K562 (cell line): ENCODE data around the gene CDYL2. TPM values are rescaled to one million over a fixed set of nuclear protein-coding genes. Genes with fewer than 3 reads are reported as not detected.
A peak's percentile ranks its signal among the peaks of the same experiment; 100 is the strongest.

Source experiments
- ATAC-seq: fragments of 200-7000 bp; cut with Tn5 transposase; 3 replicates; pipeline ENCODE4 v1.9.1; 2020; ENCODE audit warnings: moderate library complexity
- BruUV-seq: library from RNA; stranded (reverse); fragments of 400-500 nt; replicated peaks from 2 replicates; lab custom pipeline; 2021; lab: Mats Ljungman, UMichigan
- CTCF ChIA-PET: fragments of 300-600 bp; formaldehyde crosslinking; extraction: SDS; loops from one replicate; lab custom pipeline; 2021; ENCODE audit warnings: low intra/inter-chr PET ratio; lab: Yijun Ruan, JAX
- POLR2A ChIA-PET: fragments of 300-600, 350-650 bp; sonication (Branson Sonifier 250); formaldehyde crosslinking; extraction: SDS; loops from one replicate; lab custom pipeline; 2021; ENCODE audit warnings: antibody characterized with exemption, inconsistent platforms; lab: Yijun Ruan, JAX
- DNase-seq, 4 experiments: peaks; one replicate each; pipeline versions ENCODE4 v3.0.0 to v3.0.0-alpha.2; 2011 to 2018; ENCODE audit warnings: low spot score in 3 of 4, mixed read lengths in 3 of 4; ENCODE audit errors: extremely low read depth in 1 of 4
- FAIRE-seq: peaks from 2 replicates; lab custom pipeline; 2011; peaks lifted over from hg19 to GRCh38; lab: Jason Lieb, UNC
- H2AFZ ChIP-seq: 2 replicates; pipeline ENCODE4 v1.6.0; 2011; ENCODE audit warnings: low read depth, low read length, control low read depth, inconsistent platforms
- H3K27ac ChIP-seq: fragments of 200-600 bp; 3 replicates; pipeline ENCODE4 v1.8.0; 2011; ENCODE audit warnings: low read depth, mild to moderate bottlenecking, control low read depth, inconsistent platforms, low read length, moderate library complexity, mixed read lengths; ENCODE audit errors: extremely low read depth
- H3K27me3 ChIP-seq, 2 experiments: fragments of 300-600 bp in 1 of 2; 2 replicates in 1 of 2; 3 replicates in 1 of 2; pipeline versions ENCODE4 v1.6.0 to v1.8.0; 2011; ENCODE audit warnings: inconsistent platforms in 2 of 2, low read length in 2 of 2, mild to moderate bottlenecking in 1 of 2, mixed read lengths in 1 of 2, moderate library complexity in 1 of 2; ENCODE audit not compliant: control insufficient read depth in 2 of 2, insufficient read depth in 2 of 2
- H3K36me3 ChIP-seq: fragments of 300-600 bp; 3 replicates; pipeline ENCODE4 v1.8.0; 2011; ENCODE audit warnings: mild to moderate bottlenecking, low read length, inconsistent platforms; ENCODE audit not compliant: control insufficient read depth, insufficient read depth
- H3K4me1 ChIP-seq, 2 experiments: fragments of 200-600 bp in 1 of 2; replicated peaks in 1 of 2; 2 replicates in 1 of 2; 3 replicates in 1 of 2; pipeline versions ENCODE4 v1.5.1 to v1.8.0; 2011; ENCODE audit warnings: inconsistent platforms in 2 of 2, low read length in 2 of 2, mild to moderate bottlenecking in 1 of 2, mixed read lengths in 1 of 2, moderate library complexity in 1 of 2; ENCODE audit not compliant: control insufficient read depth in 2 of 2, insufficient read depth in 2 of 2
- H3K4me2 ChIP-seq: 2 replicates; pipeline ENCODE4 v1.6.1; 2011; ENCODE audit warnings: low read length, control low read depth, inconsistent platforms, mixed read lengths; ENCODE audit not compliant: insufficient read depth
- H3K4me3 ChIP-seq: fragments of 200-600 bp; sonication (generic), shearing (Covaris generic); 2 replicates; pipeline ENCODE4 v1.5.1; 2016; ENCODE audit warnings: control low read depth, inconsistent platforms
- H3K79me2 ChIP-seq: fragments of 200-600 bp; 3 replicates; pipeline ENCODE4 v1.8.0; 2011; ENCODE audit warnings: low read length, inconsistent platforms; ENCODE audit not compliant: control insufficient read depth, insufficient read depth
- H3K9ac ChIP-seq, 2 experiments: 2 replicates each; pipeline versions ENCODE4 v1.6.0 to v1.6.1; 2011; ENCODE audit warnings: low read depth in 2 of 2, low read length in 2 of 2, control low read depth in 1 of 2, inconsistent platforms in 1 of 2, mild to moderate bottlenecking in 1 of 2, mixed read lengths in 1 of 2; ENCODE audit not compliant: insufficient read depth in 1 of 2
- H3K9me1 ChIP-seq: one replicate; pipeline ENCODE4 v1.6.0; 2011; ENCODE audit warnings: inconsistent platforms, mild to moderate bottlenecking, low read length, moderate library complexity; ENCODE audit not compliant: control insufficient read depth, insufficient read depth
- H3K9me3 ChIP-seq: replicated peaks from 2 replicates; pipeline ENCODE4 v1.5.1; 2011; ENCODE audit warnings: low read depth, low read length, inconsistent platforms; ENCODE audit not compliant: control insufficient read depth, insufficient read depth
- H4K20me1 ChIP-seq: replicated peaks from 2 replicates; pipeline ENCODE4 v1.6.1; 2011; ENCODE audit warnings: low read length, inconsistent platforms, mixed read lengths; ENCODE audit not compliant: control insufficient read depth, insufficient read depth
- STAG1 ChIP-seq: sonication (generic); formaldehyde crosslinking; IDR thresholded peaks from 2 replicates; pipeline ENCODE4 v1.5.0; 2020; ENCODE audit warnings: missing genetic modification reagents, borderline replicate concordance
- ZFP36 ChIP-seq: fragments of 150-350 bp; IDR thresholded peaks from 2 replicates; pipeline ENCODE4 v1.6.1; 2018; ENCODE audit warnings: low read length, low read depth; ENCODE audit not compliant: partially characterized antibody
- ZNF274 ChIP-seq: IDR thresholded peaks from 2 replicates; pipeline ENCODE4 v1.6.1; 2011; ENCODE audit warnings: low read depth, mild to moderate bottlenecking, low read length, moderate library complexity, borderline replicate concordance
- ZNF830 ChIP-seq: fragments of 250-450 bp; sonication (Bioruptor Pico); IDR thresholded peaks from 2 replicates; pipeline ENCODE4 v1.5.0; 2021; ENCODE audit warnings: mild to moderate bottlenecking
- WGBS: fragments of 100-300 bp; shearing (Covaris generic); methylation state at CpG from one replicate; pipeline ENCODE4 v1.1.6; 2016; ENCODE audit warnings: low coverage, mixed read lengths; ENCODE audit not compliant: insufficient coverage; ENCODE audit errors: missing lambda C conversion rate; 5-methylcytosine and 5-hydroxymethylcytosine counted together
- in situ Hi-C: fragments of 300-500 bp; cut with MboI; formaldehyde crosslinking; loops from 4 replicates; pipeline ENCODE4 v1.15.0; 2018; ENCODE audit warnings: inconsistent platforms, mixed read lengths
- intact Hi-C: fragments of 100-400 bp; cut with micrococcal nuclease; formaldehyde crosslinking; loops from 2 replicates; pipeline ENCODE4 v1.14.2; 2022
- polyA plus RNA-seq, 8 experiments: library from polyadenylated mRNA; depleted of rRNA in 4 of 8; stranded (reverse) in 5 of 8; unstranded in 3 of 8; fragments of >200 nt; fragmentation: Nextera tagmentation in 2 of 8; fragmentation: Illumina TruSeq in 1 of 8; extraction: Ambion mirVana in 2 of 8; extraction: Trizol in 1 of 8; gene quantifications; 2 replicates each; pipeline versions ENCODE4 v1.2.1 to v1.2.3, GENCODE V29; 2011 to 2014; ENCODE audit warnings: inconsistent platforms in 1 of 8, missing spikeins in 1 of 8
- total RNA-seq, 7 experiments: library from RNA; depleted of rRNA in 6 of 7; stranded (reverse); fragments of >200 nt in 6 of 7; fragmentation: Illumina TruSeq in 2 of 7; extraction: Trizol in 2 of 7; gene quantifications; 2 replicates each; pipeline versions ENCODE4 v1.2.1 to v1.2.3, GENCODE V29; 2011 to 2021; ENCODE audit warnings: low replicate concordance in 1 of 7
- TF ChIP-seq, protein P1 (sequence below): fragments of 450-650 bp; IDR thresholded peaks from 2 replicates; pipeline ENCODE4 v1.6.1; 2018; ENCODE audit not compliant: partially characterized antibody
- TF ChIP-seq, protein P2 (sequence below), 2 experiments: IDR thresholded peaks in 1 of 2; conservative IDR thresholded peaks in 1 of 2; 2 replicates each; pipeline ENCODE4 v1.6.1; 2016; ENCODE audit warnings: low read depth in 2 of 2, mild to moderate bottlenecking in 1 of 2, missing compliant biosample characterization in 1 of 2, missing genetic modification characterization in 1 of 2, moderate library complexity in 1 of 2

Gene CDYL2
- total and polyA plus RNA-seq, 9 of the 15 experiments (the other 6 are each of a cell fraction or from before 2014, with no cell fraction given), result under 0.01 to 0.04 (median 0.01) TPM; not detected in 6

DNA sequence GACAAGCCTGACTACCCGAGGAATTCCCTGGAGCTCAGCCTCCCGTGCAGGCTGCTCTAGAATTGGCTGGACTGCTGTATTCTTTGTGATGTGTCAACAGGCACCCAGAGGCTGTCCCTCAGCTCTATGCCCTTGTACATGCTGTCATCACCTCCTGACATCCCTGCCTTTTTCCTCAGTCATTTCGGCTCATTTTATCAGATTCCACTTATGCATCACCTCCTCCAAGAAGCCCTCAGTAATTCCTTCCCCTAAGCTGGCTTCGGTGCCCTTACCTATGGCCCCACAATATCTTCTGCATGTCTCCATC is 137.2 kb downstream of the CDYL2 start:
- POLR2A ChIA-PET, result no interaction called here
- Histone ChIP-seq H3K9me1 (no peaks in the 10 kb centered on the region), H3K9ac (no peak overlapping the region), H4K20me1 (no peaks in the 10 kb centered on the region; the same call in 1 of the 2 replicates), H3K9me3 (no peaks in the 10 kb centered on the region)
- DNase-seq, result no peak
- TF ChIP-seq ZNF830 (CRISPR knock-in tag) (no peak), ZNF274 (no peak), STAG1 (CRISPR knock-in tag) (no peak), ZFP36 (peak; percentile 27)
- TF ChIP-seq, protein P1, sequence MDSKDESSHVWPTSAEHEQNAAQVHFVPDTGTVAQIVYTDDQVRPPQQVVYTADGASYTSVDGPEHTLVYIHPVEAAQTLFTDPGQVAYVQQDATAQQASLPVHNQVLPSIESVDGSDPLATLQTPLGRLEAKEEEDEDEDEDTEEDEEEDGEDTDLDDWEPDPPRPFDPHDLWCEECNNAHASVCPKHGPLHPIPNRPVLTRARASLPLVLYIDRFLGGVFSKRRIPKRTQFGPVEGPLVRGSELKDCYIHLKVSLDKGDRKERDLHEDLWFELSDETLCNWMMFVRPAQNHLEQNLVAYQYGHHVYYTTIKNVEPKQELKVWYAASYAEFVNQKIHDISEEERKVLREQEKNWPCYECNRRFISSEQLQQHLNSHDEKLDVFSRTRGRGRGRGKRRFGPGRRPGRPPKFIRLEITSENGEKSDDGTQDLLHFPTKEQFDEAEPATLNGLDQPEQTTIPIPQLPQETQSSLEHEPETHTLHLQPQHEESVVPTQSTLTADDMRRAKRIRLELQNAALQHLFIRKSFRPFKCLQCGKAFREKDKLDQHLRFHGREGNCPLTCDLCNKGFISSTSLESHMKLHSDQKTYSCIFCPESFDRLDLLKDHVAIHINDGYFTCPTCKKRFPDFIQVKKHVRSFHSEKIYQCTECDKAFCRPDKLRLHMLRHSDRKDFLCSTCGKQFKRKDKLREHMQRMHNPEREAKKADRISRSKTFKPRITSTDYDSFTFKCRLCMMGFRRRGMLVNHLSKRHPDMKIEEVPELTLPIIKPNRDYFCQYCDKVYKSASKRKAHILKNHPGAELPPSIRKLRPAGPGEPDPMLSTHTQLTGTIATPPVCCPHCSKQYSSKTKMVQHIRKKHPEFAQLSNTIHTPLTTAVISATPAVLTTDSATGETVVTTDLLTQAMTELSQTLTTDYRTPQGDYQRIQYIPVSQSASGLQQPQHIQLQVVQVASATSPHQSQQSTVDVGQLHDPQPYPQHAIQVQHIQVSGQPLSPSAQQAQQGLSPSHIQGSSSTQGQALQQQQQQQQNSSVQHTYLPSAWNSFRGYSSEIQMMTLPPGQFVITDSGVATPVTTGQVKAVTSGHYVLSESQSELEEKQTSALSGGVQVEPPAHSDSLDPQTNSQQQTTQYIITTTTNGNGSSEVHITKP, result no peak
- TF ChIP-seq, protein P2, sequence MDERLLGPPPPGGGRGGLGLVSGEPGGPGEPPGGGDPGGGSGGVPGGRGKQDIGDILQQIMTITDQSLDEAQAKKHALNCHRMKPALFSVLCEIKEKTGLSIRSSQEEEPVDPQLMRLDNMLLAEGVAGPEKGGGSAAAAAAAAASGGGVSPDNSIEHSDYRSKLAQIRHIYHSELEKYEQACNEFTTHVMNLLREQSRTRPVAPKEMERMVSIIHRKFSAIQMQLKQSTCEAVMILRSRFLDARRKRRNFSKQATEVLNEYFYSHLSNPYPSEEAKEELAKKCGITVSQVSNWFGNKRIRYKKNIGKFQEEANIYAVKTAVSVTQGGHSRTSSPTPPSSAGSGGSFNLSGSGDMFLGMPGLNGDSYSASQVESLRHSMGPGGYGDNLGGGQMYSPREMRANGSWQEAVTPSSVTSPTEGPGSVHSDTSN (CRISPR knock-in tag; IDR thresholded peaks at IDR 0.05; ENCODE audit: low read depth), result no peak
- TF ChIP-seq, protein P2 (tag; conservative IDR thresholded peaks at IDR 0.05; ENCODE audit: low read depth), result no peak
- TF ChIP-seq, all 486 proteins: peak for 1
- Histone ChIP-seq H3K4me2 (no peak overlapping the region), H3K36me3 (no peaks in the 10 kb centered on the region), H3K79me2 (no peaks in the 10 kb centered on the region), H3K4me3 (no peak overlapping the region), H3K27me3 (peaks cover 5 to 35% of the 10 kb centered on the region in 2 experiments; a peak in 4 of 5 replicates), H3K27ac (no peak overlapping the region), H3K4me1 (no peaks in the 10 kb centered on the region), H2AFZ (no peak overlapping the region)
- in situ Hi-C loops (no loop called here), intact Hi-C loops (no loop called here)
- WGBS, result 1% methylated on average over 4 of the region's 4 CpGs
- BruUV-seq, result no TSS peak
- FAIRE-seq, result no peak
- CTCF ChIA-PET, result no interaction called here
- ATAC-seq, result no peak
